ENCODE measurements around the gene ADCY5. TPM values are rescaled to one million over a fixed set of nuclear protein-coding genes. Genes with fewer than 3 reads are reported as not detected.

The ADCY5 gene
- total RNA-seq, 4 donors from 2014 or later: 0.46 to 3.5 (median 1.3) TPM

- no peak for DNase-seq (ENCODE audit: low spot score in 2 of 2)
- 25 to 40% methylated on average over 29 to 47 of the region's 110 CpGs for WGBS, 2 donors
- peak overlapping the region; percentile 15 for H3K4me3 ChIP-seq (ENCODE audit: low read depth, poor library complexity, severe bottlenecking)
- no peak for TF ChIP-seq CTCF (IDR thresholded peaks at IDR 0.05)
- no peak for TF ChIP-seq POLR2A (IDR thresholded peaks at IDR 0.05)
- intact Hi-C loops (cut with DNase I; ENCODE audit: low total_unique reads): no loop called here
Measured at GRCh38 chr3:123447749-123448517, 957 bp downstream of the ADCY5 start.

DNA sequence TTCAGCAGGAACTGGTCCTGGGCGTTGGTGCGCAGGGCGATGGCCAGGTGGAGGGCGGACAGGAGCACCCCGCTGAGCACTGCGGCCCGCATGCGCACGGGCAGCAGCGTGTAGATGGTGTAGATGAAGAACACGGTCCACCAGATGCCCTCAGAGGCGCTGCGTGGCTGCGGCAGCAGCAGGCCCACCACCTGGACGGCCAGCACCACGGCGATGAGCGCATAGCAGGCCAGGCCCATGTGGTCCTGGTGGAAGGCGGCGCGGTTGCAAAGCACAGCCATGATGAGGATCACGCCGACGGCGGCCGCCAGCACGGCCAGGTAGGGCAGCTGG is 1.5 kb downstream of the ADCY5 start:
- no peak for DNase-seq (ENCODE audit: low spot score in 2 of 2)
- no peak overlapping the region for H3K4me3 ChIP-seq (ENCODE audit: low read depth, poor library complexity, severe bottlenecking)
- WGBS, 2 donors: 95% methylated on average over 19 to 27 of the region's 27 CpGs
- TF ChIP-seq POLR2A (IDR thresholded peaks at IDR 0.05): no peak
- intact Hi-C loops (cut with DNase I; ENCODE audit: low total_unique reads): no loop called here

- DNase-seq (ENCODE audit: low spot score in 2 of 2): no peak
- TF ChIP-seq POLR2A (IDR thresholded peaks at IDR 0.05) (no peak), CTCF (IDR thresholded peaks at IDR 0.05) (no peak)
- no peak overlapping the region for H3K4me3 ChIP-seq (ENCODE audit: low read depth, poor library complexity, severe bottlenecking)
- intact Hi-C loops (cut with DNase I; ENCODE audit: low total_unique reads): no loop called here
- 81 to 92% methylated on average over 6 of the region's 6 CpGs for WGBS, 2 donors
Measured at GRCh38 chr3:123446610-123447109, 2.2 kb downstream of the ADCY5 start.

DNA sequence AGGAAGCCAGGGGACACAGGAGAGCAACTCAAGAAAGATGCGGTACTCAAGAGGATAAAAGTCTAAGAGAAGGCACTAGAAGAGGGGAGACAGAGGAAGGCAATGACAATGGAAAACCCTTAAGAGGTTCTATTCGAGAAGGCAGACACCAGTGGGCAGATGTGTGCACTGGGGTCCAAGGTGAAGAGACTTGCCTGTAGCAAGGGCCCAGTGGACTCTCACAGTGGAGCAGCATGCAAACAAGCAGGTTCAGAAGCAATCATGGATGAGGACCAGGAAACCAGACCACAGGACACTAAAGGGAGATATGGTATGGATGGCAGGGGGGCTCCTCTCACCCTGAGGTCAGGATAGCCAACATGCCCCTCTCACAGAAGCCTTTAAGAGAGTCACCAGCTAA is 2.7 kb downstream of the ADCY5 start:
- intact Hi-C loops (cut with DNase I; ENCODE audit: low total_unique reads): no loop called here
- H3K4me3 ChIP-seq (ENCODE audit: low read depth, poor library complexity, severe bottlenecking): no peak overlapping the region
- DNase-seq (ENCODE audit: low spot score in 2 of 2): no peak
- TF ChIP-seq POLR2A (IDR thresholded peaks at IDR 0.05) (no peak), CTCF (IDR thresholded peaks at IDR 0.05) (no peak)
- WGBS, 2 donors: 81 to 88% methylated on average over 2 of the region's 2 CpGs

DNA sequence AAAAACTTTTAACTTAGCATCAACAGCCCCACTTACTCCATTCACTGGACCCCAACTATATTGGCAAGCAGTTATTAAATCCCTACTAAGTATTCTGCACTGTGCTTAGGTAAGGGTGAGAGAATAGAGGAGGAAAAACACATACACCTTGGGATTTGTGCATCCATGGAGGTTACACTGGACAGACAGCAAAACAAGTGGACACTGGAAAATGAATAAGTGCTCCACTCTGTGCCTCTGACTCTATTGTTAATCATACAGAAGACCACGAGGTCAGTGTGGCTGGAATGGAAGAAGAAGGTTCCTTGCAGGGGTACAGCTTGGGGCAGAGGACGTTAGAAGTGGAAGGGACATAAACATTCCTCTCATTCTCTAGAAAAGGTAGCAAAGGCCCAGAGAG is 3.2 kb downstream of the ADCY5 start:
- no peak overlapping the region for H3K4me3 ChIP-seq (ENCODE audit: low read depth, poor library complexity, severe bottlenecking)
- intact Hi-C loops (cut with DNase I; ENCODE audit: low total_unique reads): no loop called here
- DNase-seq (ENCODE audit: low spot score in 2 of 2): no peak
- TF ChIP-seq POLR2A (IDR thresholded peaks at IDR 0.05): no peak
- no peak for TF ChIP-seq CTCF (IDR thresholded peaks at IDR 0.05)
- WGBS, 2 donors: 62 to 68% methylated on average over 2 of the region's 2 CpGs

- TF ChIP-seq POLR2A (IDR thresholded peaks at IDR 0.05): no peak
- no peak for TF ChIP-seq CTCF (IDR thresholded peaks at IDR 0.05)
- intact Hi-C loops (cut with DNase I; ENCODE audit: low total_unique reads): no loop called here
- DNase-seq (ENCODE audit: low spot score in 2 of 2): no peak
- no peak overlapping the region for H3K4me3 ChIP-seq (ENCODE audit: low read depth, poor library complexity, severe bottlenecking)
- 73% methylated on average over 1 of the region's 1 CpG for WGBS, 2 donors
Measured at GRCh38 chr3:123444744-123445143, 4.1 kb downstream of the ADCY5 start.

Measured in lower leg skin (tissue), 4 donors.